GM19099 (cell line): ENCODE data around the gene ZMYND8.

Experiments used
- POLR2A ChIP-seq: IDR thresholded peaks from 3 replicates; pipeline ENCODE4 v1.6.1; 2011; ENCODE audit warnings: low read depth; ENCODE audit not compliant: insufficient read length; ENCODE audit errors: extremely low read depth

The ZMYND8 gene

DNA sequence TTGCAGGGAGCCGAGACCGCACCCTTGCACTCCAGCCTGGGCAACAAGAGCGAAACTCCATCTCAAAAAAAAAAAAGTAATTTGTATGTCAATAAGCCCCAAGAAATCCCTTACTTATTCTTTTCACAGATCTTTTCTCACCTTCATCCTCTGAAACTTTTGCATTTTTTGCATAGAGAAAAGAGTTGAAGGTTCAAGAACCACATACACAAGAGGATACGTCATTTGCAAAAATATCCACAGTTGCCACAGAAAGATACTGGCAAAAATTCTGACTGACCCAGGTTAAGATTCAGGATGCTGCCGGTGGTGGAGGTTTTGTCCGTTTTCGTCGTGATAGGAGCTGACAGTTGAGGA, 94.5 kb downstream of the ZMYND8 start:
- no peak for TF ChIP-seq POLR2A

DNA sequence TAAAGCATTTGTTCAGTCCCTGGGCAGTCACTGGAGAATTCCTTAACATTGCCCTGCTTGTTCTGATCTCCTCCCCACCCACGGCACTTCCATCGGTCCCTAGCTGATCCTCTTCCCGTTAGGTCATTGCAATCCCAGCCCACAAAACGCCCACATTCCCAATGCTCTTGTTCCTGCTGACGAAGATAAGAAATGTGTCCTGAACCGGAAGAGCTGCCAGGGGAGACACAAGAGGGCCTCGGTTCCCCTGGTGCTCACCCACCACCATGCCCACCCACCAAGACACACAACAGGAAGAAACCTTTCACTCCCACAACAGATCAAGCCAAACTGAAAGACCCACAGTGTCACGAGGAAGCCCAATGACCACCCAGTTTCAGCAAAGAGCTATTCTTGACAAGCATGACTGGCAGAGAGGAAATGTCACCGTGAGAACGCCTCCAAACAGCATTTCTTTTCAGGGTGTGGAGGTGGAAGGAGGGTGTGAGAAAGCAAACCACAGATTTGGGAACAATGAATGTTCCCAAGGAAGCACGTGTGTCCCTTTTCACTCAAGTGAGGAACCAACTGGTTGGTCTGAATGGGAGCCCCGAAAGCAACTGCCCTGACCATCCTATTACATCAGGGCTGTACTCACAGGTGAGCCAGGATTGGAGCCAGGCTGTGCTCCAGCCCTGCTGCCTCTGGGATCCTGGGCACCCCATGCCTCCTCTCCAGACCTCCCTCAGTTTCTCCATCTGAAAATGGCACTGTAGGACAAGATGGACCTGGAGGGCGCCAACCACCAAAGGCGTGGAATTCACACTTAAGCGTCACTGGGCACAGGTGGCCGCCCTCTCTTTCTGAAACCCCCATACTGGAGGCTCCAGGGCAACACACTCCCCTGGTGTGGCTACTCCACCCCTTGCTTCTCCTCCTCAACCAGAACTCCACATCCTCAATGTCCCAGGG, 97.5 kb downstream of the ZMYND8 start:
- no peak for TF ChIP-seq POLR2A

DNA sequence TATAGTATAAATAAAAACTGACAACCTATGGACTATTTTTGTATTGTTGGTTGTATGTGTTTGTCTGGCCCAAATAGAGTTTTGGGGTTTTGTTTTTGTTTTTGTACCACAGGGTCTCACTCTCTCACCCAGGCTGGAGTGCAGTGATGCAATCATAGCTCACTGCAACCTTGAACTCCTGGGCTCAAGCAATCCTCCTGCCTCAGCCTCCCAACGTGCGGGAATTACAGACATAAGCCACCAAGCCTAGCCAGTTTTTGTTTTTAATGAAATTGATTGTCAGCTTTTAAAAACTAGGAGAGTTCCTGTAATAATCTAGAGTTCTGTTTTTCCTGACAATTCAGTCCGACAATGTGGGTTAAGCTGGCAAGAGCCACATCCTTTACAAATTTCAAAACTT, 98.7 kb downstream of the ZMYND8 start:
- TF ChIP-seq POLR2A = no peak

DNA sequence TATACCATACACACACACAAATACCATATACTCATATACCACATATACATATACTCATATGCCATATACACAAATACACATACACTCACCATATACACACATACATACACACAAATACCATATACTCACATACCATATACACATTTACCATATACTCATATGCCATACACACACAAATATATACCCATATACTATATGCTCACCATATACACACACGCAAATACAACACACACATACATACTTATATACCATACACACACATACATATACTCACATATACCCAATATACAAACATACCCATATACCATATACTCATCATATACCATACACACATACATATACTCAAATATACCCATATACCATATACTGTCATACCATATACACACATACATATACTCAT, 99.2 kb downstream of the ZMYND8 start:
- no peak for TF ChIP-seq POLR2A

DNA sequence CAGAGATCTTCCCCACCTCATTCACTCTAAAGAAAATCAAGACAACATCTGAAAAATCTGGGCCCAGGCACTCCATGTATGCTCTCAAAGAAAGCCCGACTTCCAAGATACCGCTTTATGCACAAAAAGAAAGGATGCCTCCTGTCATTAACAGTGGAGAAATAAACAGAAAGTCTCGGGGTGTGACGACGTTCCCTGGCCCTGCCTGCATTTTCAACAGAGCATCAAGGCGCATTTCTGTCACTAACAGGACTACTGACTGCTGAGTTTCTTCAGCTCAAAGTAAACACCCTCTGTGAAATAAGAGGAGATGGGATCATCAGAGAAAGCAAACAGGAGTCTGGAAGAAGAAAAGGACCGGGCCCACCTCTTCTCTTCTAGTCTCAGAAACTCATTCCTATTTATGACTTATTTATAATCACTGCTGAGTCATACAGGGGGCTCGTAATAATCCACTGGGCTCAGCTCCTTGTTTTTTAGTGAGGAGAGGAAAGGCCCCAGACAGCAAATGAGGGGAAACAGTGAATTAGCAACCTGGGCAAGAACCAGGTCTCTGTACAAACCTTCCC, 99.7 kb downstream of the ZMYND8 start:
- no peak for TF ChIP-seq POLR2A

DNA sequence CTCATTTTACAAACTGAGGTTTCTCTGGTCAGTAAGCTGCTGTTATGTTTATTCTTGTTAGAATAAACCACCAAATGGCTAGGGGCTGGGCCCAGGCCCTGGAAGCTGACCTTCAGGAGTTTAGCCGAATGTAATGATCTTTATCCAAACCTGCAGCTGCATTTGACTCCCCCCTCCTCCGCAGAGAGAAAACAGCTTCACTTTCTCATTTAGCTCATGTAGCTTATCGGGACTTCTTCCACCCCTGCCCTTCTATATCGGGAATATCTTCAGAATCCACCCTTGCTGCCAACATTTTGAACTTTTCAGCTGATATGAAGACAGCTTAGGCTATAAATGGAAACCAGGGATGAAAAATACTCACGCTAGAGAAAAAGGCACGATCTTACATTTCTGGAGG, 102.6 kb downstream of the ZMYND8 start:
- no peak for TF ChIP-seq POLR2A

DNA sequence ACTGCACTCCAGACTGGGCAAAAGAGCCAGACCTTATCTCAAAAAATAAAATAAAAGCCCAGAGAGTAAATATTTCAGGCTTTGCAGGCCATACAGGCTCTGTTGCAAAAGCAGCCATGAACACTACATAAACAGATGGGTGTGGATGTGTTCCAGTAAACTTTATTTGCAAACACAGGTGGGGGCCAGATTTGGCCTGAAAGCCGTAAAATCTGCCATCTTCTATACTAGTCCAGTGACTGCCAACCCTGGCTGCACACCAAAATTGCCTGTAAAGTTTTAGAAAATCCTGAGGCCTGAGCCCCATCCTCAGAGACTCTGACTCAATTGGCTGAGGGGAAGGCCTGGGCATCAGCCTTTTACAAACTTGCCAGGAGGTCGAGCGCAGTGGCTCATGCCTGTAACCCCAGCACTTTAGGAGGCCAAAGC, 103.6 kb downstream of the ZMYND8 start:
- TF ChIP-seq POLR2A = no peak

DNA sequence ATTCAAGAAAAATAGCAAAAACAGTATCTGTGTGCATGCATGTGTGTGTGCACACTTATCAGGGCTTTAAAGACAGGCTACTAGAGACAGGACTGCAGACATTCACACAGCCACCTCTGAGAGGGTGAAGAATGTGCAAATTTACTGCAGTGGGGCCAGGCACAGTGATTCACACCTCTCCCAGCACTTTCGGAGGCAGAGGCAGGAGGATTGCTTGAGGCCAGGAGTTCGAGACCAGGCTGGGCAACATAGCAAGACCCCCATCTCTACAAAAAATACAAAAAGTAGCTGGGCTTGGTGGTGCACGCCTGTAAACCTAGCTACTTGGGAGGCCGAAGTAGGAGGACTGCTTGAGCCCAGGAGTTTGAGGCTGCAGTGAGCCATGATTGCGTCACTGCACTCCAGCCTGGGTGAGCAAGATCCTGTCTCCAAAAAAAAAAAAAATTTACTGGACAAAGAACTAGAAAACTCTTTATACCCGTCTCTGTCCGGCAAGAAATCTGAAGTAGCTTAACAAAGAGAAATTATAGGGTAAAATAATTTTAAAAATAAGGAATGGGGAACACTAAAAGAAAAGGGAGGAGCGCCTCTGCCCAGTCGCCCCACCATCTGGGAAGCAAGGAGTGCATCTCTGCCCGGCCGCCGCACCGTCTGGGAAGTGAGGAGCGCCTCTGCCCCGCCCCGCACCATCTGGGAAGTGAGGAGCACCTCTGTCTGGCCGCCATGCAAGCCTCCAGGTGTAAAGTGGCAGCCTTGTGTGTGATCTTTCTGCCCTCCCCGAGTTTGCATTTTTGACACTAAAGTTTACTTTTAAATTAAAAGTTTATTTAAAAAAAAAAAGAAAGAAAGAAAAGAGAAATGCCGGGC, 105.1 kb downstream of the ZMYND8 start:
- TF ChIP-seq POLR2A = no peak

DNA sequence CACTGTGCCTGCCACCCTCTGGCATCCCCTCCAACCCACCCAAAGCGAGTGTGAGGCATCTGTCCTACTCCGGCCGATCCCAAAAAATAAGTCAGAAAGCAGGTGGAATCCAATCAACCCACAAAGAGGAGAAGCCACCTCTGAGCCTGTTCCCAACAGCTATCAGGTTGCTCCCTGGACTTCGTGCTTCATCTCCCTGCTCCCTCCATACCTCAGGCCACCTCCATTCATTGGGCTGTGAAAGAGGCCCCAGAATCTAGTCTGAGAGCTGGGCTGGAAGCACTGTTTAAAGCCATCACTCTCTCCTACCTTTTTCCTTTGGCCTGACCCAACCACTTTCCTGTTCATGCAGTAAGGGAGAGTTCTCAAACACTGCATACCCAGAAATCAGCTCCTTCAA, 106.1 kb downstream of the ZMYND8 start:
- TF ChIP-seq POLR2A = no peak

DNA sequence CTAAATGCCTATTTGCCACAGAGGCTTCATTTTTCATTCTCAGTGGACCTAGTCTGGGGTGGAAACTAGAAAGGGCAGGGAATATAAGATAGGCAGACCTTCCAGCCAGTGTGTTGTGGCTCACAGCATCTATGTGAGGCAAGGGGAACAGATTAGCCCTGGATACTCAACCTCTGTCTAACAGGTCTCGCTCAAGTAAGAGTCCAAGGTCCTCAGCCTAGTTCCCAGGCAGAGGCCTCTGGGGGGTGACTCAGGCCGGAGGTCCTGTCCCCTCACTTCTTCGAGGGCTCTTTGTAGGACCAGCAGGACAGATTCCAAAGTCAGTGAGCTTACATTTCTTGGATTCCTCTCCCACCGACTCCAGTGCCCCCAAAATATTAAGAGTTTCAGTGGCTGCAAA, 106.6 kb downstream of the ZMYND8 start:
- TF ChIP-seq POLR2A = no peak

DNA sequence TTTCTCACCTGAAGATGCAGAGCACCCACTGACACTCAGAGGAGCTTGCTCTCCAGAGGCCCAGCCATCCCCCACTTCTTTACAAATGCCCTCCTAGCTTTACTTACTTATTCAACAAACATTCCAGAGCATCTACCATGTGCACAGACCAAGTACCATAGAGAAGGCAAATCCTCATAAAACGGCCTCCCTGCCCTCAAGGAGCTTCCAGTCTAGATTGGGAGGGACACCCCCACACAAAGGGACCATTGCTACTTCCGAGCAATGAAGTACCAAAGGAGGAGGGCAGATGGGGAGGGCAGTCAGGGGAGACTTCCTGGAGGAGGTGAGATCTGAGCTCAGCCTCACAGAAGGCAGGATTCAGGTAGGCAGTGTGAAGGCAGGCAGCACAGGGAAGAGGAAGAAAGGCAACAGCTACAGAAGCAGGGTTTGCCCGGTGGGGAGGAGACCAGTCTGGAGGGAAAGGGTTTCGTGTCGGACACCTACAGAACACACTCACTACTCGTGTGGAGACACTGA, 108.0 kb downstream of the ZMYND8 start:
- no peak for TF ChIP-seq POLR2A

DNA sequence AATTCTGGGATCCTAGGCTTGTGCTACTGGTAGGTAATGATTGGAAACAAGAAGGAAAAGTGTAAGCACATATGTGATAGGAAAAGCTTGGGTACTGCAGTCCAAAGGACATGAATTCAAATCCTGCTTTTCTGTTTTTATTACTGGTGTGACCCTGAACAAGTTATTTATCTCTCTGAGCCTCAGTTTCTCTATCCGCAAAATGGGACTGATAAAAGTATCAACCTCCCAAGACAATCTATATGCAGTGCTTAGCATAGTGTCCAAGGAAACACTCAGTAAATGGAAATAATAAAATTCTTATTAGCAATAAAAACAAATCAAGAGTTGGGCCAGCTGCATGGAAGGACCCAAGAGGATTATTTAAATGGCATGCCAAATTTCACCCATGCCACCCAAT, 108.5 kb downstream of the ZMYND8 start:
- TF ChIP-seq POLR2A = no peak

DNA sequence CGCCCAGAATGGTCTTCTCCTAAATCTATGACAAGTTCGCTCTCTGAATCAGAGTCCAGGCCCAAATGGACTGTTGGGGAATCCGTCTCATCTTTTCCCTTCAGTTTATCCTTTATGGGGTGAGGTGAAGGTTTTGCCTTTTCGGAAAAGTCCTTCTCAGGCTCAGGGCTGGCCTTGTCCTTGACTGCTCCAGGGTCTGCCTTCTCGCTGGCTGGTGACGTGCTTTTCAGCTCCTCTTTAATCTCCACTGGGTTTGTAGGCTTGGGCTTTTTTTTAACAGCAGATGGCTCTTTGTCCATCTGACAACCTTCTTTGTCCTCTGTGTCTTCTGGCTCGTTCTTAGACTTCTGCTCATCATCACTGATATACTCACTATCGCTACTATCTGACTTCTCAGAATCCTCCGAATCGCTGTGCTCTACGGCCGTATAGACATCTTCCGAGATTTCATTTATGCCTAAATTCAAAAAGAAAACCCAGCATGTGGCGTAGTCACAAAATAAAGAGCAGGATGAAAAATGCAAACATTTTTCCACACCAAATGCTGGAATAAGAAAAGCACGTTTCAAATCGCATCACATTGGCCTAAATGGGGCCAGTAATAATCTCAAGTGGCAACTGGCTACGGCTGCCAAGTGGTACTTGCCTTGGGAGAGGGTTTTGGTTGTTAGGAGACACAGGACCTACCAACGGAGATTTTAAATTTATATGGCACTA, 110.3 kb downstream of the ZMYND8 start:
- no peak for TF ChIP-seq POLR2A

DNA sequence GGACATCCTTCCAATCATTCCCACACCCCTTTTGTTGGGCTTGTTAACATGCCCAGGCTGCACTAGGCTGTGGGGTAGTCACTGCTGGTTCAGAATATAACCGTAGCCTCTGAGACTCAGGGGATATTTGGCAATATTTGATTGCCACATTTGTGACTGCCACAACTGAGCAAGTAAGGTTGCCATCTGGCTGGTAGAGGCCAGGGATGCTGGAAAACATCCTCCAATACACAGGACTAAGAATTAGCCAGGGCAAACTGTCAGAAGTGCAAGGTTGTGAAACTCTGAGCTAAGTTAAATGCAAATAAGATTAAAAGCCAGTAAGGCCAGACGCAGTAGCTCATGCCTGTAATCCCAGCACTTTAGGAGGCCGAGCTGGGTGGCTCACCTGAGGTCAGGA, 112.0 kb downstream of the ZMYND8 start:
- no peak for TF ChIP-seq POLR2A
